ENCODE data around the gene EFEMP1.

GRCh38 chr2:55901322-55901721, 22.3 kb downstream of the EFEMP1 start:
- TF ChIP-seq POLR2A (IDR thresholded peaks at IDR 0.05; ENCODE audit: low read length) (no peak), GATA1 (IDR thresholded peaks at IDR 0.05; ENCODE audit: low read depth, low read length) (no peak)

Data from erythroblast (primary cell).